Measurements from ENCODE around the gene CYBB.

GRCh38 chrX:37840931-37841330, 61.1 kb downstream of the CYBB start:
- TF ChIP-seq POLR2A (IDR thresholded peaks at IDR 0.05) (no peak), POLR2AphosphoS5 (IDR thresholded peaks at IDR 0.05) (no peak), CTCF (IDR thresholded peaks at IDR 0.05 in 8 of 11, conservative IDR thresholded peaks at IDR 0.05 in 3 of 11) (no peak)
